Hepatocyte (in vitro differentiated cells): ENCODE data around the gene FLVCR2. TPM values are rescaled to one million over a fixed set of nuclear protein-coding genes. Genes with fewer than 3 reads are reported as not detected.

Experiments
- DNase-seq: peaks from one replicate; pipeline ENCODE4 v3.0.0-alpha.2; 2016; ENCODE audit warnings: low spot score
- H2AFZ ChIP-seq: fragments of 200-600 bp; sonication (generic); 2 replicates; pipeline ENCODE4 v1.6.0; 2016; ENCODE audit warnings: antibody characterized with exemption, mild to moderate bottlenecking
- H3K27ac ChIP-seq: fragments of 200-600 bp; sonication (generic); 2 replicates; pipeline ENCODE4 v1.5.1; 2016; ENCODE audit warnings: mild to moderate bottlenecking
- H3K27me3 ChIP-seq: fragments of 200-600 bp; sonication (generic); 2 replicates; pipeline ENCODE4 v1.6.1; 2016
- H3K36me3 ChIP-seq: fragments of 200-600 bp; sonication (generic); replicated peaks from 2 replicates; pipeline ENCODE4 v1.5.1; 2016; ENCODE audit warnings: low read depth; ENCODE audit not compliant: insufficient read depth
- H3K4me1 ChIP-seq: fragments of 200-600 bp; sonication (generic); 2 replicates; pipeline ENCODE4 v1.5.1; 2016; ENCODE audit warnings: mild to moderate bottlenecking, moderate library complexity; ENCODE audit not compliant: insufficient read depth
- H3K4me2 ChIP-seq: fragments of 200-600 bp; sonication (generic); 2 replicates; pipeline ENCODE4 v1.6.0; 2016
- H3K4me3 ChIP-seq: fragments of 200-600 bp; sonication (generic); 2 replicates; pipeline ENCODE4 v1.5.1; 2016; ENCODE audit warnings: mild to moderate bottlenecking
- H3K79me2 ChIP-seq: fragments of 200-600 bp; sonication (generic); 2 replicates; pipeline ENCODE4 v1.6.0; 2017; ENCODE audit warnings: mild to moderate bottlenecking
- H3K9me2 ChIP-seq: fragments of 200-600 bp; sonication (generic); replicated peaks from 2 replicates; pipeline ENCODE4 v1.6.0; 2017; ENCODE audit warnings: mild to moderate bottlenecking; ENCODE audit not compliant: insufficient read depth
- H3K9me3 ChIP-seq: fragments of 200-600 bp; sonication (generic); 2 replicates; pipeline ENCODE4 v1.5.1; 2016; ENCODE audit warnings: low read depth, mild to moderate bottlenecking
- H4K20me1 ChIP-seq: fragments of 200-600 bp; sonication (generic); 2 replicates; pipeline ENCODE4 v1.6.0; 2016; ENCODE audit warnings: mild to moderate bottlenecking; ENCODE audit not compliant: insufficient read depth, poor library complexity, severe bottlenecking
- CTCF ChIP-seq: fragments of 200-600 bp; sonication (generic); IDR thresholded peaks from 2 replicates; pipeline ENCODE4 v1.5.1; 2016; ENCODE audit warnings: antibody characterized with exemption, mild to moderate bottlenecking; ENCODE audit not compliant: poor library complexity
- EZH2 ChIP-seq: fragments of 200-600 bp; sonication (generic); IDR thresholded peaks from 2 replicates; pipeline ENCODE4 v1.6.1; 2016; ENCODE audit warnings: antibody characterized with exemption, mild to moderate bottlenecking, borderline replicate concordance
- EZH2phosphoT487 ChIP-seq: fragments of 200-600 bp; sonication (generic); IDR thresholded peaks from one replicate; pipeline ENCODE4 v1.6.1; 2018; ENCODE audit warnings: antibody characterized with exemption, mild to moderate bottlenecking, low read depth, moderate library complexity; ENCODE audit not compliant: unreplicated experiment, severe bottlenecking
- WGBS: methylation state at CpG from one replicate; pipeline ENCODE4 v1.1.6; 2016; ENCODE audit warnings: low lambda C conversion rate; ENCODE audit errors: missing lambda C conversion rate; 5-methylcytosine and 5-hydroxymethylcytosine counted together
- polyA plus RNA-seq: library from polyadenylated mRNA; unstranded; fragments of >200 nt; fragmentation: Nextera tagmentation; extraction: Ambion mirVana; gene quantifications from 2 replicates; pipeline ENCODE4 v1.2.1, GENCODE V29; 2016
- total RNA-seq: library from RNA; depleted of rRNA; stranded (reverse); fragments of >200 nt; gene quantifications from 2 replicates; pipeline ENCODE4 v1.2.3, GENCODE V29; 2014

FLVCR2 gene
- total and polyA plus RNA-seq, 2 experiments from 2014 or later: 9.5 to 10.1 TPM

- Histone ChIP-seq H3K4me1 (peaks cover 4% of the 10 kb centered on the region), H2AFZ (no peak overlapping the region), H3K27me3 (no peaks in the 10 kb centered on the region), H3K27ac (peak overlapping the region; percentile 73), H3K9me2 (no peaks in the 10 kb centered on the region), H3K9me3 (no peaks in the 10 kb centered on the region), H3K4me2 (peak overlapping the region; percentile 37), H3K36me3 (no peaks in the 10 kb centered on the region), H3K4me3 (no peak overlapping the region), H4K20me1 (no peaks in the 10 kb centered on the region), H3K79me2 (no peaks in the 10 kb centered on the region)
- TF ChIP-seq CTCF (no peak), EZH2phosphoT487 (no peak), EZH2 (no peak)
- 92% methylated on average over 4 of the region's 4 CpGs for WGBS
- DNase-seq: no peak
Measured at GRCh38 chr14:75543253-75543652, 35.2 kb upstream of the FLVCR2 start.

GRCh38 chr14:75543786-75544185, 34.6 kb upstream of the FLVCR2 start:
- no peak for DNase-seq
- H4K20me1 ChIP-seq: no peaks in the 10 kb centered on the region
- H3K4me3 ChIP-seq: no peak overlapping the region
- no peaks in the 10 kb centered on the region for H3K9me2 ChIP-seq
- H3K27me3 ChIP-seq: no peaks in the 10 kb centered on the region
- no peaks in the 10 kb centered on the region for H3K79me2 ChIP-seq
- TF ChIP-seq CTCF: no peak
- no peak for TF ChIP-seq EZH2phosphoT487
- no peak for TF ChIP-seq EZH2
- peaks cover 4% of the 10 kb centered on the region for H3K4me1 ChIP-seq
- H3K27ac ChIP-seq: no peak overlapping the region
- no peaks in the 10 kb centered on the region for H3K36me3 ChIP-seq
- no peaks in the 10 kb centered on the region for H3K9me3 ChIP-seq
- H2AFZ ChIP-seq: no peak overlapping the region
- H3K4me2 ChIP-seq: no peak overlapping the region
- WGBS: 85% methylated on average over 2 of the region's 2 CpGs

- 94% methylated on average over 13 of the region's 13 CpGs for WGBS
- Histone ChIP-seq H3K4me1 (peaks cover 4% of the 10 kb centered on the region), H2AFZ (no peak overlapping the region), H3K9me2 (no peaks in the 10 kb centered on the region), H3K4me2 (no peak overlapping the region), H3K4me3 (no peak overlapping the region), H3K27ac (no peak overlapping the region), H4K20me1 (no peaks in the 10 kb centered on the region), H3K79me2 (no peaks in the 10 kb centered on the region), H3K27me3 (no peaks in the 10 kb centered on the region), H3K36me3 (no peaks in the 10 kb centered on the region), H3K9me3 (no peaks in the 10 kb centered on the region)
- no peak for TF ChIP-seq EZH2phosphoT487
- no peak for TF ChIP-seq EZH2
- TF ChIP-seq CTCF: no peak
- DNase-seq: no peak
Measured at GRCh38 chr14:75545907-75546306, 32.5 kb upstream of the FLVCR2 start.
